Stimulated activated memory B cell treated with anti-CD40 and anti-IgM and Interleukin-4, amounts not matched to agents 10 μg/mL and 1 μg/mL and 100 μg/mL, for 72 hours (primary cell): ENCODE data around the gene LRRC4B.
A peak's percentile ranks its signal among the peaks of the same experiment; 100 is the strongest.

Experiments
- ATAC-seq: fragments of 150-1000 bp; cut with Tn5 transposase; 2 replicates; pipeline ENCODE4 v1.10.0; 2021
- H3K27ac Mint-ChIP-seq: one replicate; pipeline ENCODE4 v1.8.0; 2022; ENCODE audit warnings: mild to moderate bottlenecking, mixed read lengths
- H3K27me3 Mint-ChIP-seq: one replicate; pipeline ENCODE4 v1.8.0; 2022; ENCODE audit warnings: mixed read lengths
- H3K36me3 Mint-ChIP-seq: one replicate; pipeline ENCODE4 v1.8.0; 2022; ENCODE audit warnings: mixed read lengths
- H3K4me1 Mint-ChIP-seq: one replicate; pipeline ENCODE4 v1.8.0; 2022; ENCODE audit warnings: mixed read lengths
- H3K4me3 Mint-ChIP-seq: one replicate; pipeline ENCODE4 v1.8.0; 2022; ENCODE audit warnings: mild to moderate bottlenecking, moderate library complexity, mixed read lengths
- H3K9me3 Mint-ChIP-seq: one replicate; pipeline ENCODE4 v1.8.0; 2022; ENCODE audit warnings: mixed read lengths

Gene LRRC4B

DNA sequence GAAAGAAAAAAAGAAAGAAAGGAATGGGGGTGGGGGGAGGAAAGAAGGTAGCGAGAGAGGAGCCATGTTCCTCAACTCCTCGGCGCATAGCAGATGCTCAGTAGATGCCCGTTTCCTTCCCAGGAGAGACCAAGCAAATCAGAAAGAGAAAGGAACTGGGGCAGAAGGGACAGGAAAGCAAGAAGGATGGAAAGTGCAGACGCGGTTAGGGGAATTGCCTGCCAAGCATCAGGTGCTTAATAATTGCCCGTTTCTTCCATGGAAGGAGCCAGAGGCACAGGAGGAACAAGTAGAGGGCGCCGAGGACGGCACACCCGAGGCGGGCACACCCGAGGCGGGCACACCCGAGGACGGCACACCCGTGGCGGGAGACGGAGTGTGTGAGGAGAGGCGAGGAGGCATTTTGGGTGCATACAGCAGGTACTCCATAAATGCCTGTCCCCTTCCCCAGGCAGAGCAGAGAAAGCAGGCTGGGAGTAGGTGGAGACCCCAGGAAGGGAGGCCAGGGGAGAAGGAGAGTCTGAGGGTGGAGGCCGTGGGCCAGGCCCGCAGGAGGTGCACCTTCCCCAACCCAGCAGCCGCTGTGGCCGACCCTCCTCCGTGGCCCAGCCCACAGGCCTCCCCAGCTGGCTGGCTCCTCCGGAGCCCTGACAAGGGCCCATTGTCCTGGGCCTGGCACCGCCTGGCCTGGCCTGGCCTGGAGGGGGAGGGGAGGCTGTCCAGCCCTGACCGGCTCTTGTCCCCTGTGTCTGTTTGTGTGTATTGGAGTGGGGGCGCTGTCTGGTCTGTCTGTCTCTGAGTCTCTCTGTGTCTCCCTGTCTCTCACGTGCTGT is 71.8 kb downstream of the LRRC4B start:
- Mint-ChIP-seq H3K36me3 (peaks cover 18% of the 10 kb centered on the region), H3K4me1 (peaks cover 12% of the 10 kb centered on the region), H3K9me3 (no peaks in the 10 kb centered on the region), H3K27me3 (no peaks in the 10 kb centered on the region), H3K4me3 (no peak overlapping the region), H3K27ac (no peak overlapping the region)
- no peak for ATAC-seq

DNA sequence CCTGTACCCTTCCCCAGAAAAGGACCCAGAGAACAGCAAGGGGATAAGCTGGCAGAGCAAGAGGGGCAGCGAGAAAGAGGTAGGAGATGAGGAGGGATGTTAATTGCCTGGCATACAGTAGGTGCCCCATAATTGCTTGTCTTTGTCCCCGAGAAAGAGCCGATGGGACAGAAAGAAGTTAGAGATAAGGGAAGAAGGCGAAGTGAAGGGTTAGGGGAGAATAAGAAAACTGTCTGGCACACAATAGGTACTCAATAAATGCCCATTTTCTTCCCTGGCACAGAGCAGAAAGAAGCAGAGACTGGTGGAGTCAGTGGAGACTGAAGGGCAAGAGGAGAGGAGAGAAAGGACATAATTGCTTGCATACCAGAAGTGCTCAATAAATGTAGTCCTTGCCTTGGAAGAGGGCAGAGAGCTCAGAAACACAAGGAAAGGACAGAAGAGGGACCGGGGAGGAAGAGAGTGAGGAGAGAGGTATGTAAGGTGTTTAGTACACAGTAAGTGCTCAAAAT is 73.2 kb downstream of the LRRC4B start:
- Mint-ChIP-seq H3K36me3 (peaks cover 24% of the 10 kb centered on the region), H3K4me3 (no peak overlapping the region), H3K9me3 (no peaks in the 10 kb centered on the region), H3K4me1 (peaks cover 16% of the 10 kb centered on the region), H3K27ac (no peak overlapping the region), H3K27me3 (no peaks in the 10 kb centered on the region)
- no peak for ATAC-seq

DNA sequence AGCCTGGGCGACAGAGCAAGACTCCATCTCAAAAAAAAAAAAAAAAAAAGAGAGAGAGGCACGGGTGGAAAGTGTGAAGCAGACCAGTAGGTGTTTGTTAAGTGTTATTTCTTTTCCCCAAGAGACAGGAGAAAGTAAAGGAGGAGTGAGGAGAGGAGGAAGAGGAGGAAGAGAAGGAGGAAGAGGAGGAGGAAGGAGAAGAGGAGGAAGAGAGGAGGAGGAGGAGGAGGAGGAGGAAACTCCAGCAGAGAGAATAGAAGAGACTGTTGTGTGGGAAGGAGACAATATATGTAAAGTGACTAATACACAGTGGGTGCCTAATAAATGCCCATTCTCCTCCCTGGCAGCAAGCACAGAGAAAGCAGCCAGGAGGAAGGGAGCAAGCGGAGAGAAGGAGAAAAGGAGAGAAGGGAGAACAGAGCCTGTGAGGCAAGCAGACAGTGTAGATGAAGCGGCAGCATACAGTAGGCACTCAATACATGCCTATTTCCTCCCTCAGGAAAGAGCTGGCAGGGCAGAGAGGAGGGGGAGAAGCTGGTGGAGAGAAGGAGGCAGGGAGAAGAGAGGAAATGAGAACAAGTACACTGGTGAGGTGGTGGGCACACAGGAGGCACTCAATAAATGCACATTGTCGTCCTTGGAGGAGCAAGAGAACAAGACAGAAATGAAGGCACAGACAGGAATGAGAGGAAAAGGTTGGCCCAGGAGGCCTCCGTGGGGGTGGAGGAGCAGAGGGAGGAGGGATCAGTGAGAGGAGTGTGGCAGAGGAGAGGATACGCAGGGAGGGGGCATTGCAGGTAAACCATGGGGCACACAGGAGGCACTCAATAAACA is 73.8 kb downstream of the LRRC4B start:
- peaks cover 20% of the 10 kb centered on the region for H3K4me1 Mint-ChIP-seq
- no peak for ATAC-seq
- H3K9me3 Mint-ChIP-seq: no peaks in the 10 kb centered on the region

DNA sequence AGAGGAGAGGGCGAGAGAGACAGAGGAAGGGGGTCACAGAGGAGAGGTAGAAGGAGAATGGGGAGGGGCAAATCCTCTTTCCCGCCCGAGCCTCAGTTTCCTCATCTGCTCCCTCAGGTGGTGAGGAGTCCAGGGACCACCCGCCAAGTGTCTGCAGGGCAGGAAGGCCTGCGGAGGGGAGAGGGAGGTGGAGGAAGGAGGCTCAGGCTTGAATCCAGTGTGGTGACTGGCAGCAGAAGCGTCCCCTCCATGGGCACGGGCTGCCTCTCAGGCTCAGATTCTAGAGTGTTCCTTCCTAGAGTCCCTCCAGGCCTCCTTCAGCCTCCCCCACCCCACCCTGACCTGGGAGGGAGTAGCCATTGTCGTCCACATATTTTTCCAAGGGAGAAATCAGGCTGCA is 75.1 kb downstream of the LRRC4B start:
- H3K27me3 Mint-ChIP-seq: no peaks in the 10 kb centered on the region
- H3K36me3 Mint-ChIP-seq: peaks cover 40% of the 10 kb centered on the region
- H3K4me3 Mint-ChIP-seq: no peak overlapping the region
- H3K4me1 Mint-ChIP-seq: peaks cover 32% of the 10 kb centered on the region
- ATAC-seq: no peak
- H3K9me3 Mint-ChIP-seq: no peaks in the 10 kb centered on the region
- H3K27ac Mint-ChIP-seq: no peak overlapping the region

More for the DNA sequence above, 73.8 kb downstream of the LRRC4B start:
- no peaks in the 10 kb centered on the region for H3K27me3 Mint-ChIP-seq
- H3K4me3 Mint-ChIP-seq: no peak overlapping the region
- H3K27ac Mint-ChIP-seq: no peak overlapping the region
- peaks cover 29% of the 10 kb centered on the region for H3K36me3 Mint-ChIP-seq

DNA sequence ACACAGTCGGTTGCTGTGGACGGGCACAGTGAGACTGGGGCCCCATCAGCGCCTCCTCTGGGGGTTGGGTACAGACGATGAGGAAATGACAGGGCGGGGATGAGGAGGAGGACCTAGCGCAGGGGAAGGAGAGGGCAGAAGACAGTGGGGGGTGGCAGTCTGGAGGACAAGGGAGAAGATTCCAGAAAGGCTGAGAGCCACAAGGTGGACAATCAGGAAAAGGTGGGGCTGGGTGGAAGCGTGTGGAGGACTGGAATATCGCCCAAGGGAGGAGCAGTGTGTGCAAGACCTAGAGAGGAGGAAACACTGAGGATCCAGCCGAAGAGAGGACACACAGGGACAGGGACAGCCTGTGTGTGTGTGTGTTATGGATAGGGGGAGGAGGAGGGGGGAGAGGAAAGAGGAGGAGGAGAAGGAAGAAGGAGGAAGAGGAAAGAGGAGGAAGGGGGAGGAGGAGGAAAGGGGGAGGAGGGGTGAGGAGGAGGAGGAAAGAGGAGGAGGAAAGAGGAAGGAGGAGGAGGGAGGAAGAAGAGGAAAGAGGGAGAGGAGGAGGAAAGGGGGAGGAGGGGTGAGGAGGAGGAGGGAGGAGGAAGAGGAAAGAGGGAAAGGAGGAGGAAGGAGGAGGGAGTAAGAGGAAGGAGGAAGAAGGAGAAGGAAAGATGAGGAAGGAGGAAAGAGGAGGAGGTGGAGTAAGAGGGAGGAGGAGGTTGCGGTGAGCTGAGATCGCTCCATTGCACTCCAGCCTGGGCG is 75.8 kb downstream of the LRRC4B start:
- Mint-ChIP-seq H3K27me3 (no peaks in the 10 kb centered on the region), H3K27ac (peak overlapping the region; percentile 13), H3K4me1 (peaks cover 39% of the 10 kb centered on the region), H3K36me3 (peaks cover 40% of the 10 kb centered on the region), H3K9me3 (no peaks in the 10 kb centered on the region), H3K4me3 (no peak overlapping the region)
- peak; percentile 75 for ATAC-seq

DNA sequence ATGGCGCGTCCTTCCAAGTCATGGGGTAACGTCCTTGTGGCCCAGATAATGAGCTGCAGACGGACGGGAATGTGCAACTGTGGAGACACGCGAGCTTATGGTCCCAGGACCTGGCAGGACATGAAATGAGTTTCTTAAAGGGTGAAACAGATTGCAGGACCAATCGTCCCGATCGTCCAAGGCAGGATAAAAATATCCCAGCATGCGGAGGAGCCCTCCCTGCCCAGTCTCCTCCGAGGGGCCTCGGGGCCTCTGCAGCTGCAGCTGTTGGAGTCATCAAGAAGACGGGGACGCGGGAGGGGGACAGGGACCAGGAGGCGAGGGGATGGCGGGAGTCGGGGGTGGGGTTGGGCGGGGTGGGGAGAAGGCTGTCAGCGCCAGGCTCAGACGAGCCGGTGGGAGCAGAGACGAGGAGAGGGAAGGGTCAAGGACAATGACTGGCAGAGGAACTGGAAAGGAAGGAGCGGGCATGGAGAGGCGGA is 77.2 kb downstream of the LRRC4B start:
- peak overlapping the region; percentile 13 for H3K27ac Mint-ChIP-seq
- H3K27me3 Mint-ChIP-seq: no peaks in the 10 kb centered on the region
- H3K4me1 Mint-ChIP-seq: peaks cover 44% of the 10 kb centered on the region
- no peak for ATAC-seq
- H3K4me3 Mint-ChIP-seq: no peak overlapping the region
- H3K9me3 Mint-ChIP-seq: no peaks in the 10 kb centered on the region
- H3K36me3 Mint-ChIP-seq: peaks cover 37% of the 10 kb centered on the region

DNA sequence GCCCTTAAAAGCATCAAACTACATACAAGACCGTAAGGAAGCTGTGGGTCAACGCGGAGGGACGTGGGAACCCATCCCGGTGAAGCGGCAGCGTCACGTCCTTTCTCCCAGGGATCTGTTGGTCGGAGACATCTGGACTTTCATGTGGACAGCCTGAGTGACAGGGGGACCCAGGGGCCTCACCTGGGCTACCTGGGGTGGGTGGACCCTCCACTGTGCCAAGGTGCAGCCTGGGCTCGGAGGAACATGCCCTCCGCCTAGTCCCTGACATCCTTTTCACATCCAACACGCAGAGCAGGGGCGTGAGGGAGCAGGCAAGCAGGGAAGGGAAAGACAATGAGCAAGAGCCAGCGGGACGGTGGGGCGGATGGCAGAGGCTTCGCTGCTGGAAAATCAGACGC is 77.8 kb downstream of the LRRC4B start:
- Mint-ChIP-seq H3K9me3 (no peaks in the 10 kb centered on the region), H3K4me3 (no peak overlapping the region), H3K36me3 (peaks cover 41% of the 10 kb centered on the region), H3K27ac (no peak overlapping the region), H3K27me3 (no peaks in the 10 kb centered on the region), H3K4me1 (peaks cover 50% of the 10 kb centered on the region)
- no peak for ATAC-seq

DNA sequence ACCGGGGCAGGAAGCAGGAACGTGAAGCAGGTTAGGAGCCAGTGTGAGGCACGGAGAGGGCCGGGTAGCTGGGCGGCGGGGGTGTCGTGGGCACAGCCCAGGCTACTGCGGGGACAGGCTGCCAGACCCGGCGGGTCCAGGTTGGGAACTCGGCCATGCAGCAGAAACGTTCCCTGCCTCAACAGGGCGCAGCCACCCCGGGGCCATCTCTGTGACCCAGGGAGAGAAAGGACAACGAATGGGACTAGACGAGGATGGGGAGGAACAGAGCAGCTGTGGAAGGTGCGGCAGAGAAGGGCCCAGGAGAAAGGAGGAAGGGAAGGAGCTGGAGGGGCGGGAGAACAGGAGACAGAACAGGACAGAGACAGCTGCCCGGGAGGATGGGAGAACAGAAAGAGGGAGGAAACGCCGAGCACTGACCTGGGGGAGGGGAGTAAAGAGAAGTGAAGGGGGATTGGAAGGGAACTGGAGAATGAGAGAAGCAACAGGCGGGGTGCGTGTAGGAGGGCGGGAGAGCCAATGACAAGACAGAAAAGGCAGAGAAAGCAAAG is 78.7 kb downstream of the LRRC4B start:
- Mint-ChIP-seq H3K4me3 (no peak overlapping the region), H3K4me1 (peaks cover 50% of the 10 kb centered on the region), H3K27me3 (no peaks in the 10 kb centered on the region), H3K9me3 (no peaks in the 10 kb centered on the region), H3K36me3 (peaks cover 39% of the 10 kb centered on the region), H3K27ac (no peak overlapping the region)
- no peak for ATAC-seq

DNA sequence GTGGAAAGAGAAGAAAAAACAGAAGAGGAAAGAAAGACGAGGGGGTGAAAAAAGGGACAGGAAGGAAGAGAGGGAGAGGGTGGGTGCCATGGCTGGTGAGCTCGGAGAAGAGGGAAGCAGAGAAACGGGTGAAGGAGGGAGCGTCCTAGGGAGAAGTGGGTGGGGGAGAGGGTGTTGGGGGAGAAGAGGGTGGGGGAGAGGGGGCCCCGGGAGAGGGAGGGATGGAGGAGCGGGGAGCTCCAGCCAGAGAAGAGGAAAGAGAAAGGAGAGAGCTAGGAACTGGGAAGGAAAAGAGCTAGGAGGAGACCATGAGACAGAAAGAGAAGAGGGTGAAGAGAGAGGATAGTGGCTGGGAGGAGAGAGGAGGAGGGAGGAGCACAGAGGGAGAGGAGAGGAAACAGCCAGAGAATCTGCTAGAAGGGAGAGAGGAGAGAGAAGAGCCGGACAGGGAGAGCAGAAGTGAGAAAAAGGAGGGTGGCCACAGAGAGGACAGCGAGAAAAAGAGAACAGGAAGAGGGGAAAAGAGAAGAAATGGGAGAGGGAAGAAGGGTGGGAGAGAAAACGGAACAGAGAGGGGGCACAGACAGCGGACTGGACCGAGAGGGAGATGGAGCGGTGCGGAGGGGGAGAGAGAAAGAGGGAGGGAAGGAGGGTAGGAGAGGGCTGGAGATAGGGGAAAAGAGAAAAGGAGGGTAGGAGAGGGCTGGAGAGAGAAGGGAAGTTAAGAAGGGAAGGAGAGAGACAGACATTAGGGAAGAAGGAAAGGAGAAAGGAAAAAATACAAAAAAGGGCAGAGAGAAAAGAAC is 79.6 kb downstream of the LRRC4B start:
- H3K9me3 Mint-ChIP-seq: no peaks in the 10 kb centered on the region
- H3K27me3 Mint-ChIP-seq: no peaks in the 10 kb centered on the region
- H3K4me1 Mint-ChIP-seq: peaks cover 50% of the 10 kb centered on the region
- ATAC-seq: no peak
- no peak overlapping the region for H3K4me3 Mint-ChIP-seq
- peaks cover 37% of the 10 kb centered on the region for H3K36me3 Mint-ChIP-seq
- peak overlapping the region; percentile 32 for H3K27ac Mint-ChIP-seq

DNA sequence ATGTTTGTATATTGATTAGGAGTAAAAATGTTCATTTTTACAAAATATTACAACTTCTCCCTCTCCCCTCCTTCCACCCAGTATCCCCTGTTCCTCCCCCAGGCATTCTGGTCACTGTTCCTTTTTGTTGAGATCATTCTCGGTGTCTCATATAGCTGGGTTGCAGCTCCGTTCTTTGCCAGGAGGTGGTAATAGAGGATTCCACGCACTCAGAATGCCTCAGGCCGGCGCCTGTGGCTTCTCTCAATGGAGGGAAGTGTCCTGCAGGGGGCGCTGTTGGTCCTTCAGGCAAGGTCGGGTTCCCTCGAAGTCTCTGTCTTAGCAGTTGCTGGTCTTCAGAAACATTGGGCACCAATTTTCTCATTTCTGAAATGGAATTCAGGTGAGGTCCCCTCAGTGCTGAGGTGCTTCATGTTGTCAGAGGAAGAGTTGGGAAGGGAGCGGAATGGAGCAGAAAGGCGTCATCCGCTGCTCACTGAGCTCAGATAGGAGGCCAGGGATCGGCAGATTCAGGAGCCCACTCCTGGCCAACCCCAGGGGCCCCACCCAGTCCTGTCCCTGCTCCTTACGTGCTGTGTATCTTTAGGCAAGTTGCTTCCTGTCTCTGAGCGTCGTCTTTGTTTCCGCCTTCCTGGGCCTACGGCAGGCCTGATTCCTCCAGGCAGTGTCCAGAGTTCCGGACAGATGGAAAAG is 81.3 kb downstream of the LRRC4B start:
- H3K27me3 Mint-ChIP-seq: no peaks in the 10 kb centered on the region
- no peak for ATAC-seq
- no peaks in the 10 kb centered on the region for H3K9me3 Mint-ChIP-seq
- H3K4me3 Mint-ChIP-seq: no peak overlapping the region
- H3K36me3 Mint-ChIP-seq: peaks cover 53% of the 10 kb centered on the region
- H3K27ac Mint-ChIP-seq: no peak overlapping the region
- H3K4me1 Mint-ChIP-seq: peaks cover 44% of the 10 kb centered on the region

DNA sequence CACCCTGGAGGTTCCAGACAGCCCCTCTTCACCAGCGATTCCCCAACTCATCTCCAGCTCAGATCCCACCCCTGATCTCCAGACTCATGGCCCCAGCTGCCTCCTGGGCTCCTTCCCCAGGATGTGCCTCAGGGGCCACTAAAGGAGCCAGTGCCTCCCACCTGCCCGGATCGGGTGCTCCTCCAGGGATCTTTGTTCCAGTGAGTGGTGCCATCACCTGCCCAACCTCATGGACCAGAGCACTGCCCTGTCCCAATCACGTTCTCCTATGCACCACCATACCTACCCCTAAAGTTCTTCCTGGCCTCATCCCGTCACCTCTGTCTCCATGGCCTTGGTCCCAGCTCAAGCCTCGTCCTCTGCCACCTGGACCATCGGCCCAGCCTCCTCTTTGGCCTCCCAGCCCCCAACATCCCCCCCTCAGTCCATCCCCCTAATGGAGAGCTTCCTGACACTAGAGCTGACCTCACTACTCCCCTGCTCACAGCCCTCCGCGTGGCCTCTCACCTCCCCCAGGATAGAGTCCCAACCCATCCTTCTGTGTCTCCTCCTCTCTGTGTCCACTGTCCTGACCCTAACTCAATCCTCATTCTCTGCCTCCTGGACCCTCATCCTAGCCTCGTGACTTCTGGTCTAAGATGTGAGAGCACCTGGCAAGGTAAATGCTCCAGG is 82.8 kb downstream of the LRRC4B start:
- Mint-ChIP-seq H3K4me3 (no peak overlapping the region), H3K36me3 (peaks cover 60% of the 10 kb centered on the region), H3K9me3 (no peaks in the 10 kb centered on the region), H3K4me1 (peaks cover 35% of the 10 kb centered on the region), H3K27me3 (no peaks in the 10 kb centered on the region), H3K27ac (no peak overlapping the region)
- no peak for ATAC-seq

DNA sequence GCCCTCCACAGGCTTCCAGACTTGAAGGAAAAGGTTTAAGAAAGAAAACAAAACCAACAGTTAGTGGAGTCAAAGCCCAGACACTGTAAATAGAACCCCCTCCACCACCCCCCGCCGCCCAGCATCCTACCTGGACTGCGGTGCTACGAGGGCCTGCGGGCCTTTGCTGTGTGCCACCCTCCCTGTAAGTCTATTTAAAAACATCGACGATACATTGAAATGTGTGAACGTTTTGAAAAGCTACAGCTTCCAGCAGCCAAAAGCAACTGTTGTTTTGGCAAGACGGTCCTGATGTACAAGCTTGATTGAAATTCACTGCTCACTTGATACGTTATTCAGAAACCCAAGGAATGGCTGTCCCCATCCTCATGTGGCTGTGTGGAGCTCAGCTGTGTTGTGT is 85.3 kb downstream of the LRRC4B start:
- no peaks in the 10 kb centered on the region for H3K9me3 Mint-ChIP-seq
- ATAC-seq: no peak
- H3K36me3 Mint-ChIP-seq: peaks cover 56% of the 10 kb centered on the region
- no peak overlapping the region for H3K4me3 Mint-ChIP-seq
- no peaks in the 10 kb centered on the region for H3K27me3 Mint-ChIP-seq
- H3K27ac Mint-ChIP-seq: no peak overlapping the region
- peaks cover 23% of the 10 kb centered on the region for H3K4me1 Mint-ChIP-seq

DNA sequence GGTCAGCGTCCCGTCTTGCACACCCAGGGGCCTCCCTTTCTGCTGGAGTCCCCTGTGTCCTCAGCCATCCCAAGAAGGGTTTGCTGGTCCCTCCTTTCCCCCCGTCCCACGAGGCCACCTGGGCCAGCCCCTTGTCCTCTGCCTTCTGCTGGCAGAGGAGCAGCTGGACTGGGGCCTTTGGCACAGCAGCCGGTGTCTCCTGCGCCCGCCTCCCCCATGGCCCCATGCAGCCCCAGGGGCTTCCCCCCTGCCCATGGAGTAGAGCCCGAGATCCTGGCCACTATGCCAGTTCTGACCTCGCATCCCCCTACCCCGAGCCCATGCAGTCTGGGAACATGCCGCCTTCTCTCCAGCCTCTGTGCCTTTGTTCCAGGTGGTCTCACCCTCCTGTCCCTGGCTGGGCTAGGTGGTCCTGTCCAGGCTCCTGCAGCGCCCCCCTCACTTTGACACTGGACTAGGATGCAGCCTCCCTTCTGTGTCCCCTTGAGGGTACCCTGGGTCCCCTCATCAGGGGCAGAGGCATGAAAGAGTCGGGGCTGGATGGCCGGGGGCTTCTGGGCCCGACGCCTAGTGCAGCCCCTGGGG is 85.9 kb downstream of the LRRC4B start:
- Mint-ChIP-seq H3K27me3 (no peaks in the 10 kb centered on the region), H3K9me3 (no peaks in the 10 kb centered on the region), H3K27ac (peak overlapping the region; percentile 17), H3K36me3 (peaks cover 62% of the 10 kb centered on the region), H3K4me3 (no peak overlapping the region), H3K4me1 (peaks cover 23% of the 10 kb centered on the region)
- peak; percentile 18 for ATAC-seq
